Loucy (cell line): ENCODE data around the gene OR2A1.
"Not testable (repeated sequence)": the region's sequence is repeated elsewhere in the genome, so short reads cannot be mapped to it uniquely, and the experiment has no call there.

Source experiments
- CTCF ChIP-seq: fragments of 200-600 bp; sonication (generic); conservative IDR thresholded peaks from 2 replicates; pipeline ENCODE4 v1.5.1; 2014; ENCODE audit warnings: mild to moderate bottlenecking, antibody characterized with exemption, low read length
- EZH2phosphoT487 ChIP-seq: fragments of 200-600 bp; IDR thresholded peaks from 2 replicates; pipeline ENCODE4 v1.6.1; 2018; ENCODE audit warnings: antibody characterized with exemption, mild to moderate bottlenecking, moderate library complexity, borderline replicate concordance

- not testable (repeated sequence) for TF ChIP-seq CTCF, EZH2phosphoT487
These were observed 11.1 kb downstream of the OR2A1 start for GRCh38 chr7:144323359-144323758.
